ENCODE measurements around the gene ATP6AP2. TPM values are rescaled to one million over a fixed set of nuclear protein-coding genes. Genes with fewer than 3 reads are reported as not detected.

ATP6AP2 gene
- total RNA-seq, 1 experiment from 2014 or later: 67.5 TPM

DNA sequence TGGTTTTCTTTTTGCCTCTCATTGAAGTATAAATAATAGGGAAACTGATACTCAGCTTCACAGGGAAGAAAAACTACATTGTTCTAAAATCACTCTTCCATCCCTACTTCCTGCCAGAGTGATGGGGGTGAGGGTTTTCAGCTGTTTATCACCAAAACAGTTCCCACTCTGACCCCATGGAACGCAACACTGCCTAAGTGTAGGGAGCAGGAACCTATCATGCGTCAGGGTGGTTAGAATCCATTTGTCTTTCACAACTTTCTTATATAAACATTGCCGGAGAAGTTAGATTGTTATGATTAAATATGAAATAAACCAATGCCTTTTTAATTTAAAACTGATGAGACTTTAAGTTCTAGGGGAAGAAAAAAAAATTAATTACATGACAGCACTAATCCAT is 26.6 kb downstream of the ATP6AP2 start:
- H3K23me2 ChIP-seq (ENCODE audit: insufficient read length, low read depth, low read length, poor library complexity, severe bottlenecking): no peaks in the 10 kb centered on the region
- H3K4me2 ChIP-seq (ENCODE audit: insufficient read depth, insufficient read length, low read length): no peak overlapping the region
- H3T11ph ChIP-seq (ENCODE audit: low read length): no peak overlapping the region
- H2AFZ ChIP-seq (ENCODE audit: low read length): no peak overlapping the region
- H3K79me2 ChIP-seq (ENCODE audit: insufficient read depth, low read length): no peaks in the 10 kb centered on the region
- no peak overlapping the region for H3K9ac ChIP-seq (ENCODE audit: extremely low read depth, insufficient read length, low read length)
- H3K4me1 ChIP-seq (ENCODE audit: insufficient read depth, low read length): no peaks in the 10 kb centered on the region
- no peaks in the 10 kb centered on the region for H3K9me3 ChIP-seq (ENCODE audit: control insufficient read depth, low read depth, low read length)
- H3K56ac ChIP-seq (ENCODE audit: insufficient read length, low read depth, low read length): no peak overlapping the region
- H2BK12ac ChIP-seq (ENCODE audit: insufficient read length, low read depth, low read length): no peak overlapping the region
- H3K4ac ChIP-seq (ENCODE audit: low read depth, low read length): no peak overlapping the region
- no peak overlapping the region for H4K5ac ChIP-seq (ENCODE audit: insufficient read length, low read depth, low read length)
- H3K27me3 ChIP-seq (ENCODE audit: insufficient read depth, low read length): no peaks in the 10 kb centered on the region
- no peak overlapping the region for H4K91ac ChIP-seq (ENCODE audit: insufficient read length, low read depth, low read length)
- peaks cover 44 to 47% of the 10 kb centered on the region in 2 experiments for H3K9me3 Mint-ChIP-seq
- H3K27ac ChIP-seq (ENCODE audit: insufficient read length, low read depth, low read length): no peak overlapping the region
- no peak overlapping the region for H2BK120ac ChIP-seq (ENCODE audit: low read depth, low read length, poor library complexity, severe bottlenecking)
- no peak overlapping the region for H2BK5ac ChIP-seq (ENCODE audit: insufficient read length, low read length)
- no peak for DNase-seq
- H3K79me1 ChIP-seq (ENCODE audit: insufficient read depth, low read depth, low read length, poor library complexity, severe bottlenecking): no peaks in the 10 kb centered on the region
- H3K27ac Mint-ChIP-seq: no peak overlapping the region
- no peak overlapping the region for H3K4me3 Mint-ChIP-seq
- no peak overlapping the region for H2BK20ac ChIP-seq (ENCODE audit: low read depth, low read length, poor library complexity, severe bottlenecking)
- H3K18ac ChIP-seq (ENCODE audit: insufficient read length, low read depth, low read length): no peak overlapping the region
- no peaks in the 10 kb centered on the region for H3K27me3 Mint-ChIP-seq (ENCODE audit: low read depth)
- H3K4me1 Mint-ChIP-seq: no peaks in the 10 kb centered on the region
- no CpG with 5 or more reads among the region's 3 CpGs for WGBS (ENCODE audit: extremely low coverage, insufficient read length, low lambda C conversion rate)
- no peak overlapping the region for H3K14ac ChIP-seq (ENCODE audit: insufficient read depth, low read length)
- TF ChIP-seq, protein P1, sequence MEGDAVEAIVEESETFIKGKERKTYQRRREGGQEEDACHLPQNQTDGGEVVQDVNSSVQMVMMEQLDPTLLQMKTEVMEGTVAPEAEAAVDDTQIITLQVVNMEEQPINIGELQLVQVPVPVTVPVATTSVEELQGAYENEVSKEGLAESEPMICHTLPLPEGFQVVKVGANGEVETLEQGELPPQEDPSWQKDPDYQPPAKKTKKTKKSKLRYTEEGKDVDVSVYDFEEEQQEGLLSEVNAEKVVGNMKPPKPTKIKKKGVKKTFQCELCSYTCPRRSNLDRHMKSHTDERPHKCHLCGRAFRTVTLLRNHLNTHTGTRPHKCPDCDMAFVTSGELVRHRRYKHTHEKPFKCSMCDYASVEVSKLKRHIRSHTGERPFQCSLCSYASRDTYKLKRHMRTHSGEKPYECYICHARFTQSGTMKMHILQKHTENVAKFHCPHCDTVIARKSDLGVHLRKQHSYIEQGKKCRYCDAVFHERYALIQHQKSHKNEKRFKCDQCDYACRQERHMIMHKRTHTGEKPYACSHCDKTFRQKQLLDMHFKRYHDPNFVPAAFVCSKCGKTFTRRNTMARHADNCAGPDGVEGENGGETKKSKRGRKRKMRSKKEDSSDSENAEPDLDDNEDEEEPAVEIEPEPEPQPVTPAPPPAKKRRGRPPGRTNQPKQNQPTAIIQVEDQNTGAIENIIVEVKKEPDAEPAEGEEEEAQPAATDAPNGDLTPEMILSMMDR (conservative IDR thresholded peaks at IDR 0.05): no peak
- H3K36me3 Mint-ChIP-seq (ENCODE audit: insufficient read depth in 1 of 3, low read depth in 3 of 3): peaks cover 0 to 12% (median 10%) of the 10 kb centered on the region in 3 experiments; a peak in 4 of 7 replicates
- H2BK15ac ChIP-seq (ENCODE audit: low read depth, low read length): no peak overlapping the region
- no peak overlapping the region for H3K23ac ChIP-seq (ENCODE audit: insufficient read length, low read depth, low read length)
- H2AK5ac ChIP-seq (ENCODE audit: insufficient read length, low read length): no peak overlapping the region
- H4K20me1 ChIP-seq (ENCODE audit: control insufficient read depth, insufficient read depth, insufficient read length): no peaks in the 10 kb centered on the region
- H4K8ac ChIP-seq (replicated peaks; ENCODE audit: insufficient read length, low read depth, low read length): no peak overlapping the region
